CD4-positive, alpha-beta T cell treated with Interleukin-4 for 1 hour (primary cell): ENCODE results near the gene SLC6A17.

Source experiments
- DNase-seq, 2 donors: peaks; one replicate each; pipeline ENCODE4 v3.0.0-alpha.2; 2020 to 2022

Gene SLC6A17

GRCh38 chr1:110206261-110206920, 56.1 kb downstream of the SLC6A17 start:
- no peak for DNase-seq

GRCh38 chr1:110207831-110208230, 57.5 kb downstream of the SLC6A17 start:
- peak; percentile 79 to 80 for DNase-seq

- DNase-seq: no peak
Observed at GRCh38 chr1:110208916-110209645, 58.8 kb downstream of the SLC6A17 start.

- peak; percentile 95 for DNase-seq
Observed at GRCh38 chr1:110209715-110210603, 59.7 kb downstream of the SLC6A17 start, which contains the start of gene KCNC4. Gene KCNC4, plus strand, starts transcription at chr1:110210314. Its CDS starts 1,186 bp downstream, at chr1:110211500.

- peak; percentile 56 to 67 for DNase-seq
Observed at GRCh38 chr1:110210604-110211495, 60.6 kb downstream of the SLC6A17 start.

GRCh38 chr1:110211496-110212168, 61.3 kb downstream of the SLC6A17 start:
- peak in 1 of 2 donors; percentile 45 for DNase-seq

GRCh38 chr1:110212169-110213142, 62.2 kb downstream of the SLC6A17 start:
- DNase-seq: no peak

- DNase-seq: no peak
Observed at GRCh38 chr1:110213143-110213540, 62.8 kb downstream of the SLC6A17 start.

- DNase-seq: no peak
Observed at GRCh38 chr1:110214454-110215404, 64.4 kb downstream of the SLC6A17 start.

- DNase-seq: no peak
Observed at GRCh38 chr1:110215621-110216515, 65.6 kb downstream of the SLC6A17 start.

- no peak for DNase-seq
Observed at GRCh38 chr1:110216844-110217444, 66.7 kb downstream of the SLC6A17 start.

GRCh38 chr1:110218137-110218536, 67.8 kb downstream of the SLC6A17 start:
- no peak for DNase-seq

GRCh38 chr1:110218739-110219138, 68.4 kb downstream of the SLC6A17 start:
- DNase-seq: no peak

- no peak for DNase-seq
Observed at GRCh38 chr1:110220324-110220723, 70.0 kb downstream of the SLC6A17 start.

- no peak for DNase-seq
Observed at GRCh38 chr1:110221119-110221518, 70.8 kb downstream of the SLC6A17 start.

- DNase-seq: no peak
Observed at GRCh38 chr1:110223127-110223526, 72.8 kb downstream of the SLC6A17 start.

GRCh38 chr1:110223581-110223980, 73.3 kb downstream of the SLC6A17 start:
- DNase-seq: no peak
